Type B pancreatic cell (in vitro differentiated cells): Measurements from ENCODE around the gene THADA. TPM values are rescaled to one million over a fixed set of nuclear protein-coding genes. Genes with fewer than 3 reads are reported as not detected.

Source experiments
- DNase-seq: peaks from one replicate; pipeline ENCODE4 v3.0.0; 2021; ENCODE audit warnings: mixed read lengths; ENCODE audit not compliant: unreplicated experiment; ENCODE audit errors: extremely low spot score
- H3K27ac Mint-ChIP-seq: 2 replicates; pipeline ENCODE4 v1.8.0; 2021; ENCODE audit warnings: mild to moderate bottlenecking, mixed read lengths
- H3K27me3 Mint-ChIP-seq: 2 replicates; pipeline ENCODE4 v1.8.0; 2021; ENCODE audit warnings: mixed read lengths
- H3K36me3 Mint-ChIP-seq: 2 replicates; pipeline ENCODE4 v1.8.0; 2021; ENCODE audit warnings: mixed read lengths
- H3K4me1 Mint-ChIP-seq: one replicate; pipeline ENCODE4 v1.8.0; 2021; ENCODE audit warnings: mixed read lengths; ENCODE audit not compliant: unreplicated experiment
- H3K4me3 Mint-ChIP-seq: 2 replicates; pipeline ENCODE4 v1.8.0; 2021; ENCODE audit warnings: mild to moderate bottlenecking, mixed read lengths
- H3K9me3 Mint-ChIP-seq: 2 replicates; pipeline ENCODE4 v1.8.0; 2021; ENCODE audit warnings: mixed read lengths
- CTCF ChIP-seq: fragments of 200-600 bp; sonication (generic); conservative IDR thresholded peaks from 2 replicates; pipeline ENCODE4 v1.5.0; 2021; ENCODE audit warnings: antibody characterized with exemption, mild to moderate bottlenecking
- total RNA-seq: library from RNA; stranded (reverse); gene quantifications from 2 replicates; pipeline ENCODE4 v1.2.1, GENCODE V29; 2021; ENCODE audit warnings: low replicate concordance

The THADA gene
- total RNA-seq, 1 donor from 2014 or later, result 35.6 TPM

DNA sequence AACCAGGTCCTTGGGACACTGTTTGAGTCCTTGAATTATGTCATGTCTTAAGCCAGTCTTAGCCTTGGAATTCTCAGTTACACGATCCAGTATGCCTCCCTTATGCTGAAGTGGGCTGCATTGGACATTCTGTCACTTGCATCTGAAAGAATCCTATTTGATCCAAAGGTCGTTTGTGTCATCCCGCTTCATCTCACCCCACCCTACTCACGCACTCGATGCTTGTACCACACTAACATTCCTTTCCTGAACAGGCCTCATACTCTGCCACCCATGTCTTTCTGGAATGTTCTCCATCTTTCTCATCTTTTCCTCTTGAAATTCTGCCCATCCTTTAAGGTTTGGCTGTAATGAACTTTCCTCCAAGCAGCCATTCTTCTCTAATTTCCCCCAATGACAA is 341.5 kb downstream of the THADA start:
- Mint-ChIP-seq H3K4me3 (no peak overlapping the region), H3K27me3 (no peaks in the 10 kb centered on the region), H3K9me3 (peaks cover 6% of the 10 kb centered on the region), H3K36me3 (peaks cover 17% of the 10 kb centered on the region), H3K4me1 (peaks cover 28% of the 10 kb centered on the region), H3K27ac (peak overlapping the region; percentile 67)
- TF ChIP-seq CTCF, result no peak
- no peak for DNase-seq

DNA sequence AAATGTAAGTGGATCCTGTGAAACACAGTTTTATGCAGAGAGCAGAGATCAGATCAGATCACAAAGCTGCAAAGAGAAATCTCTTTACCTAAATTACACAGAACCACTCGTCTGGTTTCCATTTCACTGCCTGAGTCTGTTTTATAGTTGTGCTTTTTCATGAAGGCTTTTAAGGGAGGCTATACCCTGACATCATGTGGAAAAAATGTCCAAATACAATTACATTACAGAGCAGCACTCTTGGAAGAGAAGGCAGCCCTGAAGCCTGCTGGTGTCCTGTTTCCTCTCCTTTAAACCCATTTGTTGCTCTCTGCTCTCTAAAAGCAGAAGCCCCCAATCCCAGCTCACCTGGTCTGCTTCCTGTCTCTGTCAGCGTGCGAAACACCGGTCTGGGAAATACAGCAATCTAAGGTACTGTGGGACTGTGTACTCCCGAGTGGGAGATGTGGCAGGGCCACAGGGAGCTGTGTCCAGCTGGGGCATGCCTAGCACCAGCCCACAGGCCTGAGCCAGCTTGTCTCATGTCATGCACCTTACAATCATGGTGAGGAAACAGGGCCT is 344.6 kb downstream of the THADA start:
- Mint-ChIP-seq H3K4me3 (peak overlapping the region; percentile 53), H3K9me3 (peaks cover 6% of the 10 kb centered on the region), H3K36me3 (peaks cover 21% of the 10 kb centered on the region), H3K27me3 (no peaks in the 10 kb centered on the region), H3K27ac (no peak overlapping the region), H3K4me1 (peaks cover 24% of the 10 kb centered on the region)
- DNase-seq, result no peak
- no peak for TF ChIP-seq CTCF

DNA sequence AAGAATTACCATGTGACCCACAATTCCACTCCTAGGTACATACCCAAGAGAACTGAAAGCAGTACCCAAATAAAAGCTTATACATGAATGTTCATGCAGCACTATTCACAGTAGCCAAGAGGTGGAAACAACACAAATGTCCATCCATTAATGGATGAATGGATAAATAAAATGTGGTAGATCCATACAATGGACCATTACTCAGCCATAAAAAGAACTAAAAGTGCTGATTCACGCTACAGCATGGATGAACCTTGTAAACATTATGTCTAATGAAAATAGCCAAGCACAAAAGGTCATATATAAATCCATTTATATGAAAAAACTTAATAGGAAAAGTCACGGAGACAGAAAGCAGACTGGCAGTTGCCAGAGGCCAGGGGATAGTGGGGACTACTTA is 345.8 kb downstream of the THADA start:
- Mint-ChIP-seq H3K4me1 (peaks cover 13% of the 10 kb centered on the region), H3K4me3 (no peak overlapping the region), H3K27ac (peak overlapping the region; percentile 23), H3K9me3 (peaks cover 6% of the 10 kb centered on the region), H3K27me3 (no peaks in the 10 kb centered on the region), H3K36me3 (peaks cover 24% of the 10 kb centered on the region)
- DNase-seq, result no peak
- no peak for TF ChIP-seq CTCF

GRCh38 chr2:43248621-43249020 is 347.2 kb downstream of the THADA start:
- DNase-seq, result no peak
- no peak for TF ChIP-seq CTCF
- Mint-ChIP-seq H3K4me1 (peaks cover 5% of the 10 kb centered on the region), H3K27ac (no peak overlapping the region), H3K27me3 (no peaks in the 10 kb centered on the region), H3K4me3 (no peak overlapping the region), H3K9me3 (no peaks in the 10 kb centered on the region), H3K36me3 (peaks cover 21% of the 10 kb centered on the region)

DNA sequence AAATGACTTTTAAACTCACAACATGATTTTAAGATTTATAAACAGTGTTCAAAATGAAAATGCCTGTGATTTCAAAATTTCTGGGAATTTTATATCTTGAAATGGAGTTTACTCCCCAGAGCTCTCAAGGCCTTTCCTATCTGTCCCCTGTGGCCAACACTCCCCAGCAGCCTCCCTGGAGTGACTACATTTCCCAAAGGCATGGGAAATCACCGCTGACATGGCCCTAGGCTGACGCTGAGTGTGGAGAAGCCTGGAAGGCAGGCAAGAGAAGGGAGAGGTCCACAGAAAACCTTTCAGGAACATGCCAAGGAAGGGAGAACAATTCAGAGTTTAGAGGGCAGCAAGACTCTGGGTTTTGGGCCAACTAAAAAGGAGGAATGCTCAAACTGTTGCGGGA is 349.2 kb downstream of the THADA start:
- TF ChIP-seq CTCF, result no peak
- no peak overlapping the region for H3K27ac Mint-ChIP-seq
- no peak for DNase-seq
- no peaks in the 10 kb centered on the region for H3K9me3 Mint-ChIP-seq
- no peaks in the 10 kb centered on the region for H3K27me3 Mint-ChIP-seq
- H3K36me3 Mint-ChIP-seq, result peaks cover 28% of the 10 kb centered on the region
- peaks cover 5% of the 10 kb centered on the region for H3K4me1 Mint-ChIP-seq
- H3K4me3 Mint-ChIP-seq, result no peak overlapping the region

- H3K4me3 Mint-ChIP-seq, result no peak overlapping the region
- DNase-seq, result no peak
- no peak for TF ChIP-seq CTCF
- no peaks in the 10 kb centered on the region for H3K27me3 Mint-ChIP-seq
- H3K4me1 Mint-ChIP-seq, result peaks cover 5% of the 10 kb centered on the region
- H3K36me3 Mint-ChIP-seq, result peaks cover 30% of the 10 kb centered on the region
- peak overlapping the region; percentile 57 for H3K27ac Mint-ChIP-seq
- H3K9me3 Mint-ChIP-seq, result no peaks in the 10 kb centered on the region
These were observed 354.3 kb downstream of the THADA start for GRCh38 chr2:43241558-43241957.
